Measurements from ENCODE around the gene GPD2.

GPD2 gene

GRCh38 chr2:156539086-156539860, 103.1 kb downstream of the GPD2 start:
- Histone ChIP-seq H3K4me3 (ENCODE audit: low read depth in 1 of 5, low read length in 5 of 5) (no peak overlapping the region), H3K4me1 (ENCODE audit: control insufficient read depth in 5 of 5, insufficient read depth in 5 of 5, low read length in 5 of 5) (peaks cover 0 to 3% (median 0%) of the 10 kb centered on the region in 5 donors), H3K9me3 (ENCODE audit: control insufficient read depth in 5 of 5, low read length in 5 of 5) (no peaks in the 10 kb centered on the region), H3K27ac (ENCODE audit: low read depth, low read length) (peak overlapping the region; percentile 1), H3K27me3 (ENCODE audit: control insufficient read depth in 5 of 5, insufficient read depth in 4 of 5, low read length in 5 of 5) (no peaks in the 10 kb centered on the region), H3K9ac (ENCODE audit: low read length in 5 of 5) (no peak overlapping the region), H3K36me3 (ENCODE audit: control insufficient read depth in 5 of 5, insufficient read depth in 5 of 5, low read length in 5 of 5) (peaks cover 0 to 5% (median 0%) of the 10 kb centered on the region in 5 donors)

- H3K4me1 ChIP-seq (ENCODE audit: control insufficient read depth in 5 of 5, insufficient read depth in 5 of 5, low read length in 5 of 5) = peaks cover 0 to 3% (median 0%) of the 10 kb centered on the region in 5 donors
- H3K9ac ChIP-seq (ENCODE audit: low read length in 5 of 5) = no peak overlapping the region
- no peaks in the 10 kb centered on the region for H3K9me3 ChIP-seq (ENCODE audit: control insufficient read depth in 5 of 5, low read length in 5 of 5)
- no peaks in the 10 kb centered on the region for H3K27me3 ChIP-seq (ENCODE audit: control insufficient read depth in 5 of 5, insufficient read depth in 4 of 5, low read length in 5 of 5)
- no peak overlapping the region for H3K4me3 ChIP-seq (ENCODE audit: low read depth in 1 of 5, low read length in 5 of 5)
- peaks cover 0 to 5% (median 0%) of the 10 kb centered on the region in 5 donors for H3K36me3 ChIP-seq (ENCODE audit: control insufficient read depth in 5 of 5, insufficient read depth in 5 of 5, low read length in 5 of 5)
- H3K27ac ChIP-seq (ENCODE audit: low read depth, low read length) = no peak overlapping the region
Measured at GRCh38 chr2:156540706-156541105, 104.5 kb downstream of the GPD2 start.

GRCh38 chr2:156541229-156541628, 105.0 kb downstream of the GPD2 start:
- Histone ChIP-seq H3K36me3 (ENCODE audit: control insufficient read depth in 5 of 5, insufficient read depth in 5 of 5, low read length in 5 of 5) (peaks cover 0 to 5% (median 0%) of the 10 kb centered on the region in 5 donors), H3K4me1 (ENCODE audit: control insufficient read depth in 5 of 5, insufficient read depth in 5 of 5, low read length in 5 of 5) (peaks cover 0 to 3% (median 0%) of the 10 kb centered on the region in 5 donors), H3K27ac (ENCODE audit: low read depth, low read length) (no peak overlapping the region), H3K9me3 (ENCODE audit: control insufficient read depth in 5 of 5, low read length in 5 of 5) (no peaks in the 10 kb centered on the region), H3K27me3 (ENCODE audit: control insufficient read depth in 5 of 5, insufficient read depth in 4 of 5, low read length in 5 of 5) (no peaks in the 10 kb centered on the region), H3K9ac (ENCODE audit: low read length in 5 of 5) (no peak overlapping the region), H3K4me3 (ENCODE audit: low read depth in 1 of 5, low read length in 5 of 5) (no peak overlapping the region)

GRCh38 chr2:156541706-156542105, 105.5 kb downstream of the GPD2 start:
- Histone ChIP-seq H3K9me3 (ENCODE audit: control insufficient read depth in 5 of 5, low read length in 5 of 5) (no peaks in the 10 kb centered on the region), H3K27ac (ENCODE audit: low read depth, low read length) (no peak overlapping the region), H3K9ac (ENCODE audit: low read length in 5 of 5) (no peak overlapping the region), H3K4me1 (ENCODE audit: control insufficient read depth in 5 of 5, insufficient read depth in 5 of 5, low read length in 5 of 5) (peaks cover 0 to 3% (median 0%) of the 10 kb centered on the region in 5 donors), H3K27me3 (ENCODE audit: control insufficient read depth in 5 of 5, insufficient read depth in 4 of 5, low read length in 5 of 5) (no peaks in the 10 kb centered on the region), H3K4me3 (ENCODE audit: low read depth in 1 of 5, low read length in 5 of 5) (no peak overlapping the region), H3K36me3 (ENCODE audit: control insufficient read depth in 5 of 5, insufficient read depth in 5 of 5, low read length in 5 of 5) (peaks cover 0 to 5% (median 0%) of the 10 kb centered on the region in 5 donors)

- Histone ChIP-seq H3K36me3 (ENCODE audit: control insufficient read depth in 5 of 5, insufficient read depth in 5 of 5, low read length in 5 of 5) (peaks cover 7 to 17% (median 11%) of the 10 kb centered on the region in 5 donors), H3K27me3 (ENCODE audit: control insufficient read depth in 5 of 5, insufficient read depth in 4 of 5, low read length in 5 of 5) (no peaks in the 10 kb centered on the region), H3K4me1 (ENCODE audit: control insufficient read depth in 5 of 5, insufficient read depth in 5 of 5, low read length in 5 of 5) (no peaks in the 10 kb centered on the region), H3K27ac (ENCODE audit: low read depth, low read length) (no peak overlapping the region), H3K9ac (ENCODE audit: low read length in 5 of 5) (no peak overlapping the region), H3K4me3 (ENCODE audit: low read depth in 1 of 5, low read length in 5 of 5) (no peak overlapping the region), H3K9me3 (ENCODE audit: control insufficient read depth in 5 of 5, low read length in 5 of 5) (no peaks in the 10 kb centered on the region)
Measured at GRCh38 chr2:156548413-156548812, 112.2 kb downstream of the GPD2 start.

- Histone ChIP-seq H3K27ac (ENCODE audit: low read depth, low read length) (no peak overlapping the region), H3K4me3 (ENCODE audit: low read depth in 1 of 5, low read length in 5 of 5) (no peak overlapping the region), H3K4me1 (ENCODE audit: control insufficient read depth in 5 of 5, insufficient read depth in 5 of 5, low read length in 5 of 5) (no peaks in the 10 kb centered on the region), H3K36me3 (ENCODE audit: control insufficient read depth in 5 of 5, insufficient read depth in 5 of 5, low read length in 5 of 5) (peaks cover 15 to 28% (median 24%) of the 10 kb centered on the region in 5 donors), H3K27me3 (ENCODE audit: control insufficient read depth in 5 of 5, insufficient read depth in 4 of 5, low read length in 5 of 5) (no peaks in the 10 kb centered on the region), H3K9ac (ENCODE audit: low read length in 5 of 5) (no peak overlapping the region), H3K9me3 (ENCODE audit: control insufficient read depth in 5 of 5, low read length in 5 of 5) (no peaks in the 10 kb centered on the region)
Measured at GRCh38 chr2:156553714-156554442, 117.7 kb downstream of the GPD2 start.

GRCh38 chr2:156561326-156561725, 125.1 kb downstream of the GPD2 start:
- Histone ChIP-seq H3K27ac (ENCODE audit: low read depth, low read length) (no peak overlapping the region), H3K9ac (ENCODE audit: low read length in 5 of 5) (no peak overlapping the region), H3K27me3 (ENCODE audit: control insufficient read depth in 5 of 5, insufficient read depth in 4 of 5, low read length in 5 of 5) (no peaks in the 10 kb centered on the region), H3K4me1 (ENCODE audit: control insufficient read depth in 5 of 5, insufficient read depth in 5 of 5, low read length in 5 of 5) (peaks cover 0 to 6% (median 0%) of the 10 kb centered on the region in 5 donors), H3K36me3 (ENCODE audit: control insufficient read depth in 5 of 5, insufficient read depth in 5 of 5, low read length in 5 of 5) (peaks cover 6 to 26% (median 18%) of the 10 kb centered on the region in 5 donors), H3K9me3 (ENCODE audit: control insufficient read depth in 5 of 5, low read length in 5 of 5) (no peaks in the 10 kb centered on the region), H3K4me3 (ENCODE audit: low read depth in 1 of 5, low read length in 5 of 5) (no peak overlapping the region)

- Histone ChIP-seq H3K27me3 (ENCODE audit: control insufficient read depth in 5 of 5, insufficient read depth in 4 of 5, low read length in 5 of 5) (no peaks in the 10 kb centered on the region), H3K27ac (ENCODE audit: low read depth, low read length) (no peak overlapping the region), H3K9me3 (ENCODE audit: control insufficient read depth in 5 of 5, low read length in 5 of 5) (no peaks in the 10 kb centered on the region), H3K4me3 (ENCODE audit: low read depth in 1 of 5, low read length in 5 of 5) (no peak overlapping the region), H3K36me3 (ENCODE audit: control insufficient read depth in 5 of 5, insufficient read depth in 5 of 5, low read length in 5 of 5) (peaks cover 6 to 24% (median 18%) of the 10 kb centered on the region in 5 donors), H3K4me1 (ENCODE audit: control insufficient read depth in 5 of 5, insufficient read depth in 5 of 5, low read length in 5 of 5) (peaks cover 0 to 6% (median 0%) of the 10 kb centered on the region in 5 donors), H3K9ac (ENCODE audit: low read length in 5 of 5) (no peak overlapping the region)
Measured at GRCh38 chr2:156562124-156562523, 125.9 kb downstream of the GPD2 start.

GRCh38 chr2:156563994-156564753, 128.0 kb downstream of the GPD2 start:
- peaks cover under 1 to 14% (median 3%) of the 10 kb centered on the region in 5 donors for H3K36me3 ChIP-seq (ENCODE audit: control insufficient read depth in 5 of 5, insufficient read depth in 5 of 5, low read length in 5 of 5)
- H3K27ac ChIP-seq (ENCODE audit: low read depth, low read length) = no peak overlapping the region
- no peak overlapping the region for H3K9ac ChIP-seq (ENCODE audit: low read length in 5 of 5)
- peaks cover 0 to 6% (median 0%) of the 10 kb centered on the region in 5 donors for H3K4me1 ChIP-seq (ENCODE audit: control insufficient read depth in 5 of 5, insufficient read depth in 5 of 5, low read length in 5 of 5)
- H3K4me3 ChIP-seq (ENCODE audit: low read depth in 1 of 5, low read length in 5 of 5) = no peak overlapping the region
- no peaks in the 10 kb centered on the region for H3K9me3 ChIP-seq (ENCODE audit: control insufficient read depth in 5 of 5, low read length in 5 of 5)
- H3K27me3 ChIP-seq (ENCODE audit: control insufficient read depth in 5 of 5, insufficient read depth in 4 of 5, low read length in 5 of 5) = no peaks in the 10 kb centered on the region
